ENCODE results near the gene FUT2.

The FUT2 gene

GRCh38 chr19:48750351-48750750 lies 54.6 kb downstream of the FUT2 start:
- Histone ChIP-seq H3K4me3 (ENCODE audit: low read depth in 1 of 2, low read length in 2 of 2) (no peak overlapping the region), H3K4me1 (ENCODE audit: control insufficient read depth in 1 of 2, insufficient read depth in 2 of 2, low read length in 2 of 2) (peaks cover 0 to 17% of the 10 kb centered on the region in 2 donors), H3K27me3 (ENCODE audit: low read depth, low read length) (no peaks in the 10 kb centered on the region), H3K9me3 (ENCODE audit: control insufficient read depth in 1 of 2, low read length in 2 of 2) (no peaks in the 10 kb centered on the region), H3K27ac (ENCODE audit: low read length) (no peak overlapping the region), H3K36me3 (ENCODE audit: control insufficient read depth in 1 of 2, insufficient read depth in 2 of 2, low read length in 2 of 2) (no peaks in the 10 kb centered on the region)

- H3K4me1 ChIP-seq (ENCODE audit: control insufficient read depth in 1 of 2, insufficient read depth in 2 of 2, low read length in 2 of 2): peaks cover 0 to 17% of the 10 kb centered on the region in 2 donors
- no peaks in the 10 kb centered on the region for H3K27me3 ChIP-seq (ENCODE audit: low read depth, low read length)
- no peak overlapping the region for H3K4me3 ChIP-seq (ENCODE audit: low read depth in 1 of 2, low read length in 2 of 2)
- no peak overlapping the region for H3K27ac ChIP-seq (ENCODE audit: low read length)
- no peaks in the 10 kb centered on the region for H3K36me3 ChIP-seq (ENCODE audit: control insufficient read depth in 1 of 2, insufficient read depth in 2 of 2, low read length in 2 of 2)
- H3K9me3 ChIP-seq (ENCODE audit: control insufficient read depth in 1 of 2, low read length in 2 of 2): no peaks in the 10 kb centered on the region
Observed at GRCh38 chr19:48750771-48751504, 55.2 kb downstream of the FUT2 start.

GRCh38 chr19:48751845-48752495 lies 56.2 kb downstream of the FUT2 start:
- Histone ChIP-seq H3K27me3 (ENCODE audit: low read depth, low read length) (no peaks in the 10 kb centered on the region), H3K36me3 (ENCODE audit: control insufficient read depth in 1 of 2, insufficient read depth in 2 of 2, low read length in 2 of 2) (no peaks in the 10 kb centered on the region), H3K9me3 (ENCODE audit: control insufficient read depth in 1 of 2, low read length in 2 of 2) (no peaks in the 10 kb centered on the region), H3K4me1 (ENCODE audit: control insufficient read depth in 1 of 2, insufficient read depth in 2 of 2, low read length in 2 of 2) (peaks cover 0 to 15% of the 10 kb centered on the region in 2 donors), H3K4me3 (ENCODE audit: low read depth in 1 of 2, low read length in 2 of 2) (peak overlapping the region; percentile 52), H3K27ac (ENCODE audit: low read length) (no peak overlapping the region)

GRCh38 chr19:48752496-48753365 lies 57.0 kb downstream of the FUT2 start, which contains the start of gene FUT1:
FUT1 (minus strand) TSS chr19:48752641; CDS start chr19:48751281, 1,360 bp downstream.
- H3K27me3 ChIP-seq (ENCODE audit: low read depth, low read length): no peaks in the 10 kb centered on the region
- no peak within 1 kb of the TSS for H3K27ac ChIP-seq (ENCODE audit: low read length)
- H3K4me1 ChIP-seq (ENCODE audit: control insufficient read depth in 1 of 2, insufficient read depth in 2 of 2, low read length in 2 of 2): peaks cover 0 to 11% of the 10 kb centered on the region in 2 donors
- H3K4me3 ChIP-seq (ENCODE audit: low read depth in 1 of 2, low read length in 2 of 2): peak within 1 kb of the TSS; percentile 52
- H3K9me3 ChIP-seq (ENCODE audit: control insufficient read depth in 1 of 2, low read length in 2 of 2): no peaks in the 10 kb centered on the region
- no peaks in the 10 kb centered on the region for H3K36me3 ChIP-seq (ENCODE audit: control insufficient read depth in 1 of 2, insufficient read depth in 2 of 2, low read length in 2 of 2)

- Histone ChIP-seq H3K27me3 (ENCODE audit: low read depth, low read length) (no peaks in the 10 kb centered on the region), H3K36me3 (ENCODE audit: control insufficient read depth in 1 of 2, insufficient read depth in 2 of 2, low read length in 2 of 2) (no peaks in the 10 kb centered on the region), H3K9me3 (ENCODE audit: control insufficient read depth in 1 of 2, low read length in 2 of 2) (no peaks in the 10 kb centered on the region), H3K4me3 (ENCODE audit: low read depth in 1 of 2, low read length in 2 of 2) (no peak within 1 kb of the TSS), H3K27ac (ENCODE audit: low read length) (no peak within 1 kb of the TSS), H3K4me1 (ENCODE audit: control insufficient read depth in 1 of 2, insufficient read depth in 2 of 2, low read length in 2 of 2) (peaks cover 0 to 11% of the 10 kb centered on the region in 2 donors)
Observed at GRCh38 chr19:48755084-48755641, 59.4 kb downstream of the FUT2 start, which contains the start of gene FGF21. FGF21 (plus strand) TSS chr19:48755524; CDS start chr19:48756237, 713 bp downstream.

Measured in muscle layer of duodenum (tissue), 2 donors.